Fibroblast of skin of scalp (primary cell): ENCODE results near the gene FERMT3.
A peak's percentile ranks its signal among the peaks of the same experiment; 100 is the strongest.

ENCODE experiments used
- DNase-seq: peaks from one replicate; pipeline ENCODE4 v3.0.0-alpha.2; 2013

The FERMT3 gene

GRCh38 chr11:64264371-64264852 is 57.9 kb downstream of the FERMT3 start:
- DNase-seq = no peak

- no peak for DNase-seq
These were observed 58.9 kb downstream of the FERMT3 start for GRCh38 chr11:64265176-64266160.

- no peak for DNase-seq
These were observed 59.8 kb downstream of the FERMT3 start for GRCh38 chr11:64266339-64266738.

- no peak for DNase-seq
These were observed 60.9 kb downstream of the FERMT3 start for GRCh38 chr11:64267207-64267945.

GRCh38 chr11:64268025-64268892 is 61.7 kb downstream of the FERMT3 start:
- DNase-seq = peak; percentile 46

- peak; percentile 46 for DNase-seq
These were observed 62.5 kb downstream of the FERMT3 start for GRCh38 chr11:64268893-64269539.

GRCh38 chr11:64269540-64270220 is 63.2 kb downstream of the FERMT3 start:
- peak; percentile 100 for DNase-seq
